Stimulated activated naive CD8-positive, alpha-beta T cell treated with anti-CD3 and anti-CD28 coated beads, Interleukin-15, Interleukin-2, amounts not matched to agents 100 U/mL and 50 U/mL, for 24 hours (primary cell): ENCODE measurements around the gene SLC2A10.

ENCODE experiments used
- ATAC-seq: fragments of 150-1000 bp; cut with Tn5 transposase; one replicate; pipeline ENCODE4 v1.10.0; 2021
- DNase-seq: peaks from one replicate; pipeline ENCODE4 v3.0.0; 2021

SLC2A10 gene

GRCh38 chr20:46682063-46682821 is 27.2 kb upstream of the SLC2A10 start:
- no peak for DNase-seq
- ATAC-seq: no peak

- ATAC-seq: no peak
- no peak for DNase-seq
Observed at GRCh38 chr20:46683011-46683667, 26.3 kb upstream of the SLC2A10 start.

GRCh38 chr20:46683668-46683938 is 25.8 kb upstream of the SLC2A10 start:
- no peak for DNase-seq

GRCh38 chr20:46683939-46684750 is 25.3 kb upstream of the SLC2A10 start:
- DNase-seq: no peak
- ATAC-seq: no peak

More at GRCh38 chr20:46683668-46683938, 25.8 kb upstream of the SLC2A10 start:
- ATAC-seq: no peak

- DNase-seq (no peak), ATAC-seq (no peak)
Observed at GRCh38 chr20:46688151-46689081, 21.0 kb upstream of the SLC2A10 start.

- peak; percentile 95 for DNase-seq
- peak; percentile 97 for ATAC-seq
Observed at GRCh38 chr20:46689082-46689753, 20.2 kb upstream of the SLC2A10 start, which contains the start of gene TP53RK. TP53RK (minus strand) TSS chr20:46689444; CDS start chr20:46689414, 30 bp downstream.

- ATAC-seq: no peak
- no peak for DNase-seq
Observed at GRCh38 chr20:46689754-46690085, 19.7 kb upstream of the SLC2A10 start.

- ATAC-seq (no peak), DNase-seq (no peak)
Observed at GRCh38 chr20:46690219-46691106, 19.0 kb upstream of the SLC2A10 start.

- no peak for ATAC-seq
- DNase-seq: no peak
Observed at GRCh38 chr20:46691196-46691595, 18.3 kb upstream of the SLC2A10 start.

GRCh38 chr20:46694484-46694883 is 15.0 kb upstream of the SLC2A10 start:
- DNase-seq: no peak
- ATAC-seq: no peak

GRCh38 chr20:46695892-46696291 is 13.6 kb upstream of the SLC2A10 start:
- peak; percentile 38 for ATAC-seq
- DNase-seq: no peak

- no peak for ATAC-seq
- no peak for DNase-seq
Observed at GRCh38 chr20:46696791-46697279, 12.6 kb upstream of the SLC2A10 start.

- DNase-seq (no peak), ATAC-seq (no peak)
Observed at GRCh38 chr20:46698788-46699187, 10.7 kb upstream of the SLC2A10 start.

- DNase-seq (no peak), ATAC-seq (no peak)
Observed at GRCh38 chr20:46699651-46700359, 9.6 kb upstream of the SLC2A10 start.

GRCh38 chr20:46700481-46700880 is 9.0 kb upstream of the SLC2A10 start:
- no peak for DNase-seq
- no peak for ATAC-seq

- no peak for ATAC-seq
Observed at GRCh38 chr20:46701057-46701456, 8.4 kb upstream of the SLC2A10 start.

GRCh38 chr20:46701556-46701955 is 7.9 kb upstream of the SLC2A10 start:
- DNase-seq: no peak
- no peak for ATAC-seq

More at GRCh38 chr20:46701057-46701456, 8.4 kb upstream of the SLC2A10 start:
- no peak for DNase-seq

- ATAC-seq (no peak), DNase-seq (no peak)
Observed at GRCh38 chr20:46701986-46702385, 7.5 kb upstream of the SLC2A10 start.

- ATAC-seq (no peak), DNase-seq (no peak)
Observed at GRCh38 chr20:46702447-46703203, 6.8 kb upstream of the SLC2A10 start.
